Keratinocyte (primary cell): Measurements from ENCODE around the gene RAD21L1.

Experiments
- EZH2 ChIP-seq: IDR thresholded peaks from one replicate; pipeline ENCODE4 v1.6.1; 2012; ENCODE audit warnings: inconsistent platforms, mild to moderate bottlenecking, low read length, moderate library complexity
- TF ChIP-seq, protein P1 (sequence below), 3 experiments: IDR thresholded peaks in 1 of 3; conservative IDR thresholded peaks in 1 of 3; optimal IDR thresholded peaks in 1 of 3; 2 replicates in 2 of 3; 3 replicates in 1 of 3; pipeline versions ENCODE3 to v1.5.1; 2011; ENCODE audit warnings: low read length in 3 of 3, mild to moderate bottlenecking in 3 of 3, moderate library complexity in 2 of 3, control low read depth in 1 of 3, inconsistent platforms in 1 of 3; ENCODE audit not compliant: insufficient read depth in 2 of 3; ENCODE audit errors: extremely low read depth in 1 of 3

DNA sequence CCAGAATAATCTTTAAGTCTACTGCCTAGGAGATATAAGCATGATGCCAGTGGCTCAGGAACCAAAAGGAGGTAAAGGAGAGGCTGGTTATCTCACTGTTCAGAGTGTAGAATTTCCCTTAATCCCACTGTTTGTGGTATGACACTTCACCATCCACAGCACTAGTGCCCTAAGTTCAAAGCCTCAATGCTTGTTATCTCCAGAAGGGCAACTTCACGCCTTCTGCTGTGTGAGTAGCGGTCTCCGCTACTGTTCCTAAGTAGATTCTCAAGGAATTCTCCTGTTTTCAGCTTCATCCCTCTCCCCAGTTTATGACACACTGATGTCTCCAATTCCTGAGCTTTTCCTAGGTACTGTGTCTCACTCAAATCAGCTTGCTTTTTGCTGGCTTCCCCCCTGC lies 26.6 kb downstream of the RAD21L1 start:
- TF ChIP-seq, protein P1, sequence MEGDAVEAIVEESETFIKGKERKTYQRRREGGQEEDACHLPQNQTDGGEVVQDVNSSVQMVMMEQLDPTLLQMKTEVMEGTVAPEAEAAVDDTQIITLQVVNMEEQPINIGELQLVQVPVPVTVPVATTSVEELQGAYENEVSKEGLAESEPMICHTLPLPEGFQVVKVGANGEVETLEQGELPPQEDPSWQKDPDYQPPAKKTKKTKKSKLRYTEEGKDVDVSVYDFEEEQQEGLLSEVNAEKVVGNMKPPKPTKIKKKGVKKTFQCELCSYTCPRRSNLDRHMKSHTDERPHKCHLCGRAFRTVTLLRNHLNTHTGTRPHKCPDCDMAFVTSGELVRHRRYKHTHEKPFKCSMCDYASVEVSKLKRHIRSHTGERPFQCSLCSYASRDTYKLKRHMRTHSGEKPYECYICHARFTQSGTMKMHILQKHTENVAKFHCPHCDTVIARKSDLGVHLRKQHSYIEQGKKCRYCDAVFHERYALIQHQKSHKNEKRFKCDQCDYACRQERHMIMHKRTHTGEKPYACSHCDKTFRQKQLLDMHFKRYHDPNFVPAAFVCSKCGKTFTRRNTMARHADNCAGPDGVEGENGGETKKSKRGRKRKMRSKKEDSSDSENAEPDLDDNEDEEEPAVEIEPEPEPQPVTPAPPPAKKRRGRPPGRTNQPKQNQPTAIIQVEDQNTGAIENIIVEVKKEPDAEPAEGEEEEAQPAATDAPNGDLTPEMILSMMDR (optimal IDR thresholded peaks at IDR 0.05 in 1 of 3, IDR thresholded peaks at IDR 0.05 in 1 of 3, conservative IDR thresholded peaks at IDR 0.05 in 1 of 3; ENCODE audit: extremely low read depth in 1 of 3, insufficient read depth in 2 of 3, low read length in 3 of 3) = no peak
- no peak for TF ChIP-seq EZH2
